Activated CD8-positive, alpha-beta T cell treated with anti-CD3 and anti-CD28 coated beads for 36 hours (primary cell): Measurements from ENCODE around the gene YY1. TPM values are rescaled to one million over a fixed set of nuclear protein-coding genes. Genes with fewer than 3 reads are reported as not detected.

Experiments
- ATAC-seq: fragments of 200-7000 bp; cut with Tn5 transposase; one replicate; pipeline ENCODE4 v1.10.0; 2021; ENCODE audit warnings: mild to moderate bottlenecking, moderate library complexity
- CTCF ChIA-PET: fragments of 350-600 bp; sonication (Branson Sonifier 250); formaldehyde crosslinking; loops from one replicate; lab custom pipeline; 2021; ENCODE audit warnings: antibody characterized with exemption; lab: Charles Lee
- POLR2A ChIA-PET: fragments of 350-600 bp; sonication (Branson Sonifier 250); formaldehyde crosslinking; loops from one replicate; lab custom pipeline; 2021; ENCODE audit warnings: antibody characterized with exemption; lab: Charles Lee
- DNase-seq: peaks from one replicate; pipeline ENCODE4 v3.0.0-alpha.2; 2020
- H3K27ac Mint-ChIP-seq: one replicate; pipeline ENCODE4 v1.8.0; 2021; ENCODE audit warnings: mild to moderate bottlenecking, mixed read lengths
- H3K27me3 Mint-ChIP-seq: one replicate; pipeline ENCODE4 v1.8.0; 2021; ENCODE audit warnings: mixed read lengths
- H3K36me3 Mint-ChIP-seq: one replicate; pipeline ENCODE4 v1.8.0; 2021; ENCODE audit warnings: low read depth, mixed read lengths
- H3K4me1 Mint-ChIP-seq: one replicate; pipeline ENCODE4 v1.8.0; 2021; ENCODE audit warnings: low read depth, mixed read lengths
- H3K4me3 Mint-ChIP-seq: one replicate; pipeline ENCODE4 v1.8.0; 2021; ENCODE audit warnings: mild to moderate bottlenecking, moderate library complexity, mixed read lengths
- H3K9me3 Mint-ChIP-seq: one replicate; pipeline ENCODE4 v1.8.0; 2021; ENCODE audit warnings: mixed read lengths
- intact Hi-C: fragments of 100-400 bp; cut with micrococcal nuclease; formaldehyde crosslinking; loops from one replicate; pipeline ENCODE4 v1.10.0; 2022
- total RNA-seq, 2 experiments: library from RNA; stranded (reverse); gene quantifications; one replicate each; pipeline ENCODE4 v1.2.3, GENCODE V29; 2021
- TF ChIP-seq, protein P1 (sequence below): fragments of 200-600 bp; IDR thresholded peaks from one replicate; pipeline ENCODE4 v1.8.0; 2022; ENCODE audit warnings: antibody characterized with exemption, mild to moderate bottlenecking

Gene YY1
- total RNA-seq, 2 experiments from 2014 or later = 105 TPM

DNA sequence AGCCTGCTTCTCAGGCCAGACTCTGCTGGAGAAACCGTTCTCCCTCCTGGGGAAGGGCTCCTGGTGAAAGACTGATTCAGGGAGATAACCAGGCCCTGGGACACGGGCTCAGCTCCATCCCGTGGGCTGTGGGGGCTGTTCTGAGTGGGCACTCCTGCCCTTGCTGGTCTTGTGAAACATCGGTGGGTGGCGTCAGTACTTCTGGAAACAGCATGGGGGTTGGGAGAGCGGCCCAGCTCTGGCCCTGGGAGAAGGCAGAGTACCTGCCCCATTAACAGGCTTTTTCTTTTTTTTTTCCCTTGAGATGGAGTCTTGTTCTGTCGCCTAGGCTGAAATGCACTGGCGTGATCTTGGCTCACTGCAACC is 85.0 kb downstream of the YY1 start:
- ChIA-PET POLR2A (interaction anchor here (1.4 kb wide), 1 partner anchor 8 kb away, joined by 4 read pairs; no protein-coding TSS in a partner anchor), CTCF (no interaction called here)
- TF ChIP-seq, protein P1, sequence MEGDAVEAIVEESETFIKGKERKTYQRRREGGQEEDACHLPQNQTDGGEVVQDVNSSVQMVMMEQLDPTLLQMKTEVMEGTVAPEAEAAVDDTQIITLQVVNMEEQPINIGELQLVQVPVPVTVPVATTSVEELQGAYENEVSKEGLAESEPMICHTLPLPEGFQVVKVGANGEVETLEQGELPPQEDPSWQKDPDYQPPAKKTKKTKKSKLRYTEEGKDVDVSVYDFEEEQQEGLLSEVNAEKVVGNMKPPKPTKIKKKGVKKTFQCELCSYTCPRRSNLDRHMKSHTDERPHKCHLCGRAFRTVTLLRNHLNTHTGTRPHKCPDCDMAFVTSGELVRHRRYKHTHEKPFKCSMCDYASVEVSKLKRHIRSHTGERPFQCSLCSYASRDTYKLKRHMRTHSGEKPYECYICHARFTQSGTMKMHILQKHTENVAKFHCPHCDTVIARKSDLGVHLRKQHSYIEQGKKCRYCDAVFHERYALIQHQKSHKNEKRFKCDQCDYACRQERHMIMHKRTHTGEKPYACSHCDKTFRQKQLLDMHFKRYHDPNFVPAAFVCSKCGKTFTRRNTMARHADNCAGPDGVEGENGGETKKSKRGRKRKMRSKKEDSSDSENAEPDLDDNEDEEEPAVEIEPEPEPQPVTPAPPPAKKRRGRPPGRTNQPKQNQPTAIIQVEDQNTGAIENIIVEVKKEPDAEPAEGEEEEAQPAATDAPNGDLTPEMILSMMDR = no peak
- no peaks in the 10 kb centered on the region for H3K9me3 Mint-ChIP-seq
- intact Hi-C loops = no loop called here
- H3K36me3 Mint-ChIP-seq = no peaks in the 10 kb centered on the region
- ATAC-seq (no peak), DNase-seq (no peak)
- H3K27me3 Mint-ChIP-seq = no peaks in the 10 kb centered on the region
- H3K4me3 Mint-ChIP-seq = no peak overlapping the region
- H3K4me1 Mint-ChIP-seq = peaks cover 1% of the 10 kb centered on the region
- H3K27ac Mint-ChIP-seq = no peak overlapping the region

DNA sequence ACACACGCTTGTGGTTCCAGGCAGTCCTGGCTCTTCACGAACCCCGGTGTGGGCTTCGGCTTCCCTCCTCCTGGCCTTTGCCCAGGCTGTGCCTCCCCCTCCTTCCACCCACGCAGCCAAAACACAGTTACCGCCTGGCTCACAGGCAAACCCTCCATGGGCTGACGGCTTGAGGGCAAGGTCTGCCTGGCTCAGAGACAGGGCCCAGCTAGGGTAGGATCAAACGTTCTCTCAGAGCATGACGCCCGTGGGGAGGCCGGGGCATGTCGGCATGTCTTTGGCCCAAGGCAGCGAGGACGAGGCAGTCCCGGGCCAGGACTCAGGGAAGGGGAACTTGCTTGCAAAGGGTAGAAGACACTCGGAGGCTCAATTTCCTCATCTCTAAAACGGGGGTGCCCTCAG is 86.3 kb downstream of the YY1 start:
- H3K9me3 Mint-ChIP-seq = no peaks in the 10 kb centered on the region
- ChIA-PET POLR2A (no interaction called here), CTCF (no interaction called here)
- H3K4me1 Mint-ChIP-seq = no peaks in the 10 kb centered on the region
- TF ChIP-seq, protein P1 = no peak
- no peaks in the 10 kb centered on the region for H3K36me3 Mint-ChIP-seq
- H3K27me3 Mint-ChIP-seq = no peaks in the 10 kb centered on the region
- intact Hi-C loops = no loop called here
- no peak overlapping the region for H3K27ac Mint-ChIP-seq
- no peak overlapping the region for H3K4me3 Mint-ChIP-seq
- no peak for DNase-seq
- ATAC-seq = no peak

DNA sequence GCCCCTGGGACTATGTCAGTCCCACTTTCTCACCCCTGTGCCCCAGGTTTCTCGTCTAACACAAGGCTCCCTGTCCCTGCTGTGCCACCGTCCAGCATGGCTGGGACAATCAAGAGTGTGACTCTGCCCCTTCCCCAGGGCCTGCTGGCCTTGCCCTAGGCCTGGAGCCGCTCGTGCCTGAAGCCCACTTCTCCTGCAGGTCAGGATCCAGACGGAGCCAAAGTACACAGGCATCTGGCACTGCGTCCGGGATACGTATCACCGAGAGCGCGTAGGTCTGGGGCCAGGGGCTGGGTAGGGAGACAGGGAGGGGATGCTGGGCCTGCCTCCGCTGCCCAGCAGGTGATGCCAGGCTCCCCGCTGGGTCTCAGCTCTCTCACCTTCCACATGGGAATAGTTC is 87.0 kb downstream of the YY1 start:
- intact Hi-C loops = no loop called here
- Mint-ChIP-seq H3K4me1 (no peaks in the 10 kb centered on the region), H3K4me3 (no peak overlapping the region), H3K27me3 (no peaks in the 10 kb centered on the region), H3K27ac (no peak overlapping the region), H3K36me3 (no peaks in the 10 kb centered on the region), H3K9me3 (no peaks in the 10 kb centered on the region)
- ATAC-seq (no peak), DNase-seq (no peak)
- ChIA-PET POLR2A (interaction anchor here (0.8 kb wide), 1 partner anchor 11 kb away, joined by 3 read pairs; no protein-coding TSS in a partner anchor), CTCF (no interaction called here)
- TF ChIP-seq, protein P1 = no peak

DNA sequence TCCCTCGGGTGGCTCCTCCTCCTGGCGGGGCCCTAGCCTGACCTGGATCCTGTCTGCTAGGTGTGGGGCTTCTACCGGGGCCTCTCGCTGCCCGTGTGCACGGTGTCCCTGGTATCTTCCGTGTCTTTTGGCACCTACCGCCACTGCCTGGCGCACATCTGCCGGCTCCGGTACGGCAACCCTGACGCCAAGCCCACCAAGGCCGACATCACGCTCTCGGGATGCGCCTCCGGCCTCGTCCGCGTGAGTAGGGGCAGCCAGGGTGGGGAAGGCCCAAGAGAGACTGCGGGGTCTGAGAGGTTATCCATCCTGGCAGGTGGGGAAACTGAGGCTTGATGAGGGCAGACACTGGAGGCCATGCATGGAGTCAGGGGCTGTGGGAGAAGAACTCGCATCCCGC is 88.2 kb downstream of the YY1 start:
- no peaks in the 10 kb centered on the region for H3K4me1 Mint-ChIP-seq
- ATAC-seq = no peak
- CTCF ChIA-PET = no interaction called here

DNA sequence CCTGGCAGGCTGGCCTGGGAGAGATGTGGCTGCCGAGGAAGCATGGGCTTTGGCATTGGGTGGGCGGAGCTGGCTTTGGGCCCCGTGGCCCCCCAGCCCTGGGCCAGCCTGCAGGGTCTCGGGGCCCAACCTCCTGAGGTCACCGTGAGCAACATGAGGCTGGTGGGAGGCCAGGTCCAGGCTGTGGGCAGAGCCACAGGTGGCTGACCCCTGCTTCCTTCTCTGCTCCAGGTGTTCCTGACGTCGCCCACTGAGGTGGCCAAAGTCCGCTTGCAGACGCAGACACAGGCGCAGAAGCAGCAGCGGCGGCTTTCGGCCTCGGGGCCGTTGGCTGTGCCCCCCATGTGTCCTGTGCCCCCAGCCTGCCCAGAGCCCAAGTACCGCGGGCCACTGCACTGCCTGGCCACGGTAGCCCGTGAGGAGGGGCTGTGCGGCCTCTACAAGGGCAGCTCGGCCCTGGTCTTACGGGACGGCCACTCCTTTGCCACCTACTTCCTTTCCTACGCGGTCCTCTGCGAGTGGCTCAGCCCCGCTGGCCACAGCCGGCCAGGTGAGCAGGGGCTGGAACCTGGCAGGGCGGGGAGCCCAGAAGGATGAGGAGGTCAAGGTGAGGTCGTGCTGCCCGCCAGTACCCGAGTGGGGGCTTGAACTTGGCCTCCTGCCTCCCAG is 89.7 kb downstream of the YY1 start:
- intact Hi-C loops = no loop called here
- H3K27ac Mint-ChIP-seq = no peak overlapping the region
- H3K4me1 Mint-ChIP-seq = no peaks in the 10 kb centered on the region
- H3K4me3 Mint-ChIP-seq = no peak overlapping the region
- ChIA-PET POLR2A (no interaction called here), CTCF (no interaction called here)
- H3K36me3 Mint-ChIP-seq = peaks cover 1% of the 10 kb centered on the region
- no peaks in the 10 kb centered on the region for H3K9me3 Mint-ChIP-seq
- ATAC-seq = no peak
- TF ChIP-seq, protein P1 = no peak
- H3K27me3 Mint-ChIP-seq = no peaks in the 10 kb centered on the region
- DNase-seq = no peak

More for the DNA sequence above, 88.2 kb downstream of the YY1 start:
- POLR2A ChIA-PET = no interaction called here
- H3K4me3 Mint-ChIP-seq = no peak overlapping the region
- no peak overlapping the region for H3K27ac Mint-ChIP-seq
- H3K9me3 Mint-ChIP-seq = no peaks in the 10 kb centered on the region
- DNase-seq = no peak
- intact Hi-C loops = no loop called here
- no peaks in the 10 kb centered on the region for H3K27me3 Mint-ChIP-seq
- H3K36me3 Mint-ChIP-seq = peaks cover 1% of the 10 kb centered on the region
- TF ChIP-seq, protein P1 = no peak
